ENCODE results near the gene COL11A2. TPM values are rescaled to one million over a fixed set of nuclear protein-coding genes. Genes with fewer than 3 reads are reported as not detected.

The COL11A2 gene
- polyA plus RNA-seq, 1 donor from 2014 or later: 9.8 TPM

- TF ChIP-seq CTCF (IDR thresholded peaks at IDR 0.05; ENCODE audit: poor library complexity, severe bottlenecking): no peak
- no peak for TF ChIP-seq POLR2AphosphoS5 (IDR thresholded peaks at IDR 0.05)
- no peak for TF ChIP-seq RAD21 (conservative IDR thresholded peaks at IDR 0.05)
- no peak for TF ChIP-seq MXI1 (conservative IDR thresholded peaks at IDR 0.05; ENCODE audit: poor library complexity, severe bottlenecking)
- TF ChIP-seq REST (IDR thresholded peaks at IDR 0.05; ENCODE audit: borderline replicate concordance): no peak
- no peak for TF ChIP-seq TAF1 (IDR thresholded peaks at IDR 0.05; ENCODE audit: low read depth)
- no peak for TF ChIP-seq EZH2 (IDR thresholded peaks at IDR 0.05; ENCODE audit: borderline replicate concordance, insufficient read depth, low read length, poor library complexity, severe bottlenecking)
- TF ChIP-seq EP300 (conservative IDR thresholded peaks at IDR 0.05; ENCODE audit: poor library complexity, severe bottlenecking): no peak
- TF ChIP-seq SMC3 (conservative IDR thresholded peaks at IDR 0.05; ENCODE audit: poor library complexity): no peak
Observed at GRCh38 chr6:33168284-33168601, 24.0 kb downstream of the COL11A2 start.

GRCh38 chr6:33167374-33168283 is 24.6 kb downstream of the COL11A2 start:
- no peak overlapping the region for H3K4me2 ChIP-seq (ENCODE audit: low read length)
- no peaks in the 10 kb centered on the region for H3K9me2 ChIP-seq (ENCODE audit: insufficient read depth, low read length)
- no peak overlapping the region for H2AFZ ChIP-seq (ENCODE audit: low read depth, low read length)
- no peak overlapping the region for H3K27ac ChIP-seq (ENCODE audit: low read length)
- no peaks in the 10 kb centered on the region for H4K20me1 ChIP-seq (ENCODE audit: insufficient read depth)
- H3K9ac ChIP-seq (ENCODE audit: low read length): no peak overlapping the region
- H3K4me3 ChIP-seq (ENCODE audit: low read length): no peak overlapping the region
- no peak for TF ChIP-seq CTCF (IDR thresholded peaks at IDR 0.05; ENCODE audit: poor library complexity, severe bottlenecking)
- TF ChIP-seq POLR2AphosphoS5 (IDR thresholded peaks at IDR 0.05): no peak
- TF ChIP-seq TAF1 (IDR thresholded peaks at IDR 0.05; ENCODE audit: low read depth): no peak
- TF ChIP-seq EZH2 (IDR thresholded peaks at IDR 0.05; ENCODE audit: borderline replicate concordance, insufficient read depth, low read length, poor library complexity, severe bottlenecking): no peak
- no peak for TF ChIP-seq SMC3 (conservative IDR thresholded peaks at IDR 0.05; ENCODE audit: poor library complexity)
- no peak for TF ChIP-seq MXI1 (conservative IDR thresholded peaks at IDR 0.05; ENCODE audit: poor library complexity, severe bottlenecking)
- no peak for TF ChIP-seq REST (IDR thresholded peaks at IDR 0.05; ENCODE audit: borderline replicate concordance)
- TF ChIP-seq RAD21 (conservative IDR thresholded peaks at IDR 0.05): no peak
- no peak for TF ChIP-seq EP300 (conservative IDR thresholded peaks at IDR 0.05; ENCODE audit: poor library complexity, severe bottlenecking)
- no peaks in the 10 kb centered on the region for H3K36me3 ChIP-seq (ENCODE audit: insufficient read depth, low read length)
- no peaks in the 10 kb centered on the region for H3F3A ChIP-seq (ENCODE audit: insufficient read depth, low read length, poor library complexity, severe bottlenecking)
- no peaks in the 10 kb centered on the region for H3K79me2 ChIP-seq (replicated peaks; ENCODE audit: insufficient read depth, low read length)
- H3K9me3 ChIP-seq (ENCODE audit: low read length): no peaks in the 10 kb centered on the region
- H3K27me3 ChIP-seq (ENCODE audit: insufficient read depth, low read depth, low read length): no peaks in the 10 kb centered on the region

More at GRCh38 chr6:33168284-33168601, 24.0 kb downstream of the COL11A2 start:
- no peak overlapping the region for H3K4me2 ChIP-seq (ENCODE audit: low read length)
- H4K20me1 ChIP-seq (ENCODE audit: insufficient read depth): no peaks in the 10 kb centered on the region
- H3K9me2 ChIP-seq (ENCODE audit: insufficient read depth, low read length): no peaks in the 10 kb centered on the region
- no peaks in the 10 kb centered on the region for H3F3A ChIP-seq (ENCODE audit: insufficient read depth, low read length, poor library complexity, severe bottlenecking)
- H3K27me3 ChIP-seq (ENCODE audit: insufficient read depth, low read depth, low read length): no peaks in the 10 kb centered on the region
- no peaks in the 10 kb centered on the region for H3K9me3 ChIP-seq (ENCODE audit: low read length)
- no peak overlapping the region for H3K4me3 ChIP-seq (ENCODE audit: low read length)
- no peaks in the 10 kb centered on the region for H3K36me3 ChIP-seq (ENCODE audit: insufficient read depth, low read length)
- H3K79me2 ChIP-seq (replicated peaks; ENCODE audit: insufficient read depth, low read length): no peaks in the 10 kb centered on the region
- no peak overlapping the region for H3K9ac ChIP-seq (ENCODE audit: low read length)
- no peak overlapping the region for H3K27ac ChIP-seq (ENCODE audit: low read length)
- H2AFZ ChIP-seq (ENCODE audit: low read depth, low read length): no peak overlapping the region
